ENCODE results near the gene ZNF800. TPM values are rescaled to one million over a fixed set of nuclear protein-coding genes. Genes with fewer than 3 reads are reported as not detected.

ZNF800 gene
- total and polyA plus RNA-seq, 7 donors: 4.1 to 33.6 (median 26.6) TPM

GRCh38 chr7:127361736-127362135 lies 30.8 kb downstream of the ZNF800 start:
- TF ChIP-seq CTCF (IDR thresholded peaks at IDR 0.05): no peak
- 81 to 95% (median 85%) methylated on average over 1 of the region's 1 CpG for WGBS, 3 donors
- Histone ChIP-seq H3K27me3 (ENCODE audit: insufficient read depth in 3 of 3, low read length in 2 of 3) (no peaks in the 10 kb centered on the region), H3K4me1 (no peaks in the 10 kb centered on the region), H3K4me3 (no peak overlapping the region), H3K36me3 (ENCODE audit: insufficient read depth in 1 of 2, low read depth in 1 of 2) (peaks cover 4 to 56% of the 10 kb centered on the region in 2 donors), H3K9me3 (no peaks in the 10 kb centered on the region), H3K27ac (no peak overlapping the region)
- ATAC-seq (no peak), DNase-seq (no peak)
- intact Hi-C loops (cut with DNase I): loop anchor here in 1 of 2 donors (10.0 kb wide), 1 partner anchor 283 kb away; no protein-coding TSS in a partner anchor

- no peak for ATAC-seq
- WGBS, 3 donors: 95 to 100% (median 100%) methylated on average over 1 of the region's 1 CpG
- intact Hi-C loops (cut with DNase I): no loop called here
- H3K27ac ChIP-seq: no peak overlapping the region
- H3K27me3 ChIP-seq (ENCODE audit: insufficient read depth in 3 of 3, low read length in 2 of 3): no peaks in the 10 kb centered on the region
- H3K4me3 ChIP-seq: no peak overlapping the region
- no peak for DNase-seq
- H3K4me1 ChIP-seq: no peaks in the 10 kb centered on the region
- no peaks in the 10 kb centered on the region for H3K9me3 ChIP-seq
- no peak for TF ChIP-seq CTCF (IDR thresholded peaks at IDR 0.05)
- H3K36me3 ChIP-seq (ENCODE audit: insufficient read depth in 1 of 2, low read depth in 1 of 2): peaks cover 4 to 47% of the 10 kb centered on the region in 2 donors
Observed at GRCh38 chr7:127359011-127359410, 33.5 kb downstream of the ZNF800 start.

- TF ChIP-seq CTCF (IDR thresholded peaks at IDR 0.05): no peak
- no peak for ATAC-seq
- Histone ChIP-seq H3K27ac (no peak overlapping the region), H3K4me3 (no peak overlapping the region), H3K27me3 (ENCODE audit: insufficient read depth in 3 of 3, low read length in 2 of 3) (no peaks in the 10 kb centered on the region), H3K36me3 (ENCODE audit: insufficient read depth in 1 of 2, low read depth in 1 of 2) (peaks cover 0 to 34% of the 10 kb centered on the region in 2 donors), H3K4me1 (no peaks in the 10 kb centered on the region), H3K9me3 (no peaks in the 10 kb centered on the region)
- intact Hi-C loops (cut with DNase I): no loop called here
- no peak for DNase-seq
Observed at GRCh38 chr7:127353897-127354296, 38.6 kb downstream of the ZNF800 start.

GRCh38 chr7:127350586-127350985 lies 41.9 kb downstream of the ZNF800 start:
- no peak for TF ChIP-seq CTCF (IDR thresholded peaks at IDR 0.05)
- intact Hi-C loops (cut with DNase I): no loop called here
- Histone ChIP-seq H3K27me3 (ENCODE audit: insufficient read depth in 3 of 3, low read length in 2 of 3) (no peaks in the 10 kb centered on the region), H3K9me3 (no peaks in the 10 kb centered on the region), H3K4me1 (no peaks in the 10 kb centered on the region), H3K36me3 (ENCODE audit: insufficient read depth in 1 of 2, low read depth in 1 of 2) (peaks cover 0 to 25% of the 10 kb centered on the region in 2 donors), H3K27ac (no peak overlapping the region), H3K4me3 (no peak overlapping the region)
- WGBS, 3 donors: 30 to 49% (median 40%) methylated on average over 3 of the region's 3 CpGs
- ATAC-seq (no peak), DNase-seq (no peak)

- intact Hi-C loops (cut with DNase I): loop anchor here in 1 of 2 donors (5.0 kb wide), 1 partner anchor 42 kb away; the partner anchor contains the start of gene ZNF800
- Histone ChIP-seq H3K9me3 (no peaks in the 10 kb centered on the region), H3K4me3 (no peak overlapping the region), H3K27me3 (ENCODE audit: insufficient read depth in 3 of 3, low read length in 2 of 3) (no peaks in the 10 kb centered on the region), H3K4me1 (no peaks in the 10 kb centered on the region), H3K36me3 (ENCODE audit: insufficient read depth in 1 of 2, low read depth in 1 of 2) (peaks cover 0 to 22% of the 10 kb centered on the region in 2 donors), H3K27ac (no peak overlapping the region)
- DNase-seq (no peak), ATAC-seq (no peak)
- TF ChIP-seq CTCF (IDR thresholded peaks at IDR 0.05): no peak
- 88 to 90% (median 90%) methylated on average over 7 of the region's 7 CpGs for WGBS, 3 donors
Observed at GRCh38 chr7:127349881-127350280, 42.6 kb downstream of the ZNF800 start.

Measured in psoas muscle (tissue), 8 donors.